GM10266 (cell line): Measurements from ENCODE around the gene ADD2.

Source experiments
- DNase-seq: peaks from one replicate; pipeline ENCODE4 v3.0.0; 2012; ENCODE audit errors: extremely low spot score
- TF ChIP-seq, protein P1 (sequence below): IDR thresholded peaks from 2 replicates; pipeline ENCODE4 v1.5.1; 2012; ENCODE audit warnings: mild to moderate bottlenecking, low read depth; ENCODE audit not compliant: control insufficient read depth, insufficient read depth; ENCODE audit errors: missing control alignments

Gene ADD2

GRCh38 chr2:70687461-70687795 lies 80.6 kb downstream of the ADD2 start:
- TF ChIP-seq, protein P1, sequence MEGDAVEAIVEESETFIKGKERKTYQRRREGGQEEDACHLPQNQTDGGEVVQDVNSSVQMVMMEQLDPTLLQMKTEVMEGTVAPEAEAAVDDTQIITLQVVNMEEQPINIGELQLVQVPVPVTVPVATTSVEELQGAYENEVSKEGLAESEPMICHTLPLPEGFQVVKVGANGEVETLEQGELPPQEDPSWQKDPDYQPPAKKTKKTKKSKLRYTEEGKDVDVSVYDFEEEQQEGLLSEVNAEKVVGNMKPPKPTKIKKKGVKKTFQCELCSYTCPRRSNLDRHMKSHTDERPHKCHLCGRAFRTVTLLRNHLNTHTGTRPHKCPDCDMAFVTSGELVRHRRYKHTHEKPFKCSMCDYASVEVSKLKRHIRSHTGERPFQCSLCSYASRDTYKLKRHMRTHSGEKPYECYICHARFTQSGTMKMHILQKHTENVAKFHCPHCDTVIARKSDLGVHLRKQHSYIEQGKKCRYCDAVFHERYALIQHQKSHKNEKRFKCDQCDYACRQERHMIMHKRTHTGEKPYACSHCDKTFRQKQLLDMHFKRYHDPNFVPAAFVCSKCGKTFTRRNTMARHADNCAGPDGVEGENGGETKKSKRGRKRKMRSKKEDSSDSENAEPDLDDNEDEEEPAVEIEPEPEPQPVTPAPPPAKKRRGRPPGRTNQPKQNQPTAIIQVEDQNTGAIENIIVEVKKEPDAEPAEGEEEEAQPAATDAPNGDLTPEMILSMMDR: no peak

GRCh38 chr2:70686577-70687460 lies 81.2 kb downstream of the ADD2 start:
- DNase-seq: peak; percentile 61
- TF ChIP-seq, protein P1: peak; percentile 40

More at GRCh38 chr2:70687461-70687795, 80.6 kb downstream of the ADD2 start:
- no peak for DNase-seq

DNA sequence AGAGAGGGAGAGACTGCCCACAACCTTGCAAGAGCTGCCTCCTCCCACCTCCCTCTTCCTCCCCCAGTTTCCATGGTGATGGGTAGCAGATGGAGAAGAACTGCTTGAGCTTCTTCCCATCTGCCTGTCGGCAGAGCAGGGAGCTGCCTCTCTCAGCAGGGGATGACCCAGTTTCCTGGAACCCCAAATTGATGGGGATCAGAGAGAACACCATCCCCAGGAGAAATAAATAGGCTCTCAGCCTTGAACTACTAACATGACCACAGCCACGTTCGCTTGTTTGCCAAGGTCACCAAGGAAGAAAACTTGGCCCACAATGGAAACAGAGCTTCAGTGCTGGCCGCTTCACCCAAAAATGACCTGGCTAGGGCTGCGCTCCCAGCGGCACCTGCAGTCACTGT lies 82.2 kb downstream of the ADD2 start:
- TF ChIP-seq, protein P1: no peak
- DNase-seq: no peak

DNA sequence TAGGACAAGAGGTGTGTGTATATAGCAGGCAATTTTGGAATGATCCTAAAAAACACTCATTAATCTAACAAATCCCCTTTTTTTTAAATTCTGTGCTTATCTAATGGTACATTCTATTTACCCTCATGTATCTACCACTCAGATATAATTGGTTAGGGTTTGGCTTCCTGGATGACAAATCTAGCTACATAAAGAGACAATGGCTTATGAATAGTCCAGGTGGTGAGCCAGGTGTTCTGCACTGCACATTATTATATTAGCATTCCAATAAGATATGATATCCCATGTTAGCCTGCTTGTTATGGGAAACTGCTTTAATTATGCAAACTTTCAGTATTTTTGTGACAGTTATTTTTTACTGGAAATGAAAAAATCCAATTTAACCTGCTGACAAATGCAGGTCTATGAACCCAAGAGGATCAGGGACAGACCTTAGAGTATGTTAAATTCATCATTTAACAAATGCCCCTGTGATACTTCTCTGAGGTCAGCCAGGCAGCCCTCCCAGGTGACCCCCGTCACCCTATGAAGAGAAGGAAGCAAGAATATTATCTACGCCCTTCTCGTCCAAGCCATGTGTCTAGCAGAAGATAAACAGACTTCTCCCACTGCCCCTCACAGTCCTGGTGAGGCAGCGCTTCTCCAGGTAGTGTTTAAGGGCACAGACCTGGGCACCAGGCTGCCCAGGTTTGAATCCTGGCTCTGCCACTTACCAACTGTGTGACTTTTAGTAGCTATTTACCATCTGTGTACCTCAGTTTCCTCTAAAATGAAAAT lies 83.0 kb downstream of the ADD2 start:
- no peak for DNase-seq
- TF ChIP-seq, protein P1: no peak

- TF ChIP-seq, protein P1: no peak
- DNase-seq: no peak
Observed at GRCh38 chr2:70683455-70683854, 84.5 kb downstream of the ADD2 start.

- no peak for DNase-seq
Observed at GRCh38 chr2:70680735-70681134, 87.3 kb downstream of the ADD2 start.

More at GRCh38 chr2:70680735-70681134, 87.3 kb downstream of the ADD2 start:
- TF ChIP-seq, protein P1: no peak
